Neural progenitor cell (in vitro differentiated cells): ENCODE results near the gene ATF5. TPM values are rescaled to one million over a fixed set of nuclear protein-coding genes. Genes with fewer than 3 reads are reported as not detected.

Source experiments
- DNase-seq: peaks from one replicate; pipeline ENCODE4 v3.0.0-alpha.2; 2016; ENCODE audit warnings: low spot score
- H2AFZ ChIP-seq: fragments of 200-600 bp; sonication (generic); replicated peaks from 2 replicates; pipeline ENCODE4 v1.6.1; 2016; ENCODE audit warnings: antibody characterized with exemption
- H3F3A ChIP-seq: fragments of 200-600 bp; sonication (generic); 2 replicates; pipeline ENCODE4 v1.6.1; 2016; ENCODE audit warnings: antibody characterized with exemption, low read depth
- H3K27ac ChIP-seq: fragments of 200-600 bp; sonication (generic); 2 replicates; pipeline ENCODE4 v1.5.1; 2016; ENCODE audit warnings: mild to moderate bottlenecking
- H3K27me3 ChIP-seq: fragments of 200-600 bp; sonication (generic); 2 replicates; pipeline ENCODE4 v1.6.1; 2016; ENCODE audit warnings: mild to moderate bottlenecking, moderate library complexity
- H3K36me3 ChIP-seq: fragments of 200-600 bp; sonication (generic); 2 replicates; pipeline ENCODE4 v1.5.1; 2016
- H3K4me1 ChIP-seq: fragments of 200-600 bp; sonication (generic); 2 replicates; pipeline ENCODE4 v1.6.1; 2016; ENCODE audit warnings: mixed run types
- H3K4me2 ChIP-seq: fragments of 200-600 bp; sonication (generic); 2 replicates; pipeline ENCODE4 v1.6.1; 2016
- H3K4me3 ChIP-seq: fragments of 200-600 bp; sonication (generic); 2 replicates; pipeline ENCODE4 v1.5.1; 2016
- H3K79me2 ChIP-seq: fragments of 200-600 bp; sonication (generic); 2 replicates; pipeline ENCODE4 v1.6.1; 2016; ENCODE audit warnings: low read depth
- H3K9ac ChIP-seq: fragments of 200-600 bp; sonication (generic); 2 replicates; pipeline ENCODE4 v1.6.1; 2016
- H3K9me3 ChIP-seq: fragments of 200-600 bp; sonication (generic); 2 replicates; pipeline ENCODE4 v1.5.1; 2016; ENCODE audit warnings: low read depth
- H4K20me1 ChIP-seq: fragments of 200-600 bp; sonication (generic); 2 replicates; pipeline ENCODE4 v1.6.1; 2016; ENCODE audit warnings: low read depth
- H3K27ac Mint-ChIP-seq: 3 replicates; pipeline ENCODE4 v1.8.0; 2021; ENCODE audit warnings: mixed read lengths
- H3K27me3 Mint-ChIP-seq: 2 replicates; pipeline ENCODE4 v1.8.0; 2022; ENCODE audit warnings: low read depth, mild to moderate bottlenecking, inconsistent platforms, moderate library complexity, mixed read lengths; ENCODE audit not compliant: insufficient read depth
- H3K36me3 Mint-ChIP-seq: 3 replicates; pipeline ENCODE4 v1.8.0; 2021; ENCODE audit warnings: mixed read lengths
- H3K4me1 Mint-ChIP-seq: 3 replicates; pipeline ENCODE4 v1.8.0; 2021; ENCODE audit warnings: mixed read lengths
- H3K4me3 Mint-ChIP-seq: 3 replicates; pipeline ENCODE4 v1.8.0; 2021; ENCODE audit warnings: mild to moderate bottlenecking, moderate library complexity, mixed read lengths
- H3K9me3 Mint-ChIP-seq: 3 replicates; pipeline ENCODE4 v1.8.0; 2020; ENCODE audit warnings: mixed read lengths
- EZH2 ChIP-seq: fragments of 200-600 bp; sonication (generic); IDR thresholded peaks from 2 replicates; pipeline ENCODE4 v1.6.1; 2017; ENCODE audit warnings: antibody characterized with exemption, mild to moderate bottlenecking, moderate library complexity
- EZH2phosphoT487 ChIP-seq: fragments of 200-600 bp; sonication (generic); IDR thresholded peaks from 2 replicates; pipeline ENCODE4 v1.6.1; 2017; ENCODE audit warnings: antibody characterized with exemption
- total RNA-seq: library from RNA; depleted of rRNA; stranded (reverse); fragments of >200 nt; gene quantifications from 2 replicates; pipeline ENCODE4 v1.2.3, GENCODE V29; 2015; ENCODE audit warnings: low replicate concordance
- TF ChIP-seq, protein P1 (sequence below): fragments of 200-600 bp; sonication (generic); IDR thresholded peaks from 2 replicates; pipeline ENCODE4 v1.5.1; 2017; ENCODE audit warnings: antibody characterized with exemption, mild to moderate bottlenecking

The ATF5 gene
- total RNA-seq, 1 donor from 2014 or later, result 1.6 TPM

- H3K79me2 ChIP-seq, result no peaks in the 10 kb centered on the region
- H2AFZ ChIP-seq, result no peak overlapping the region
- Mint-ChIP-seq H3K9me3 (no peaks in the 10 kb centered on the region), H3K4me3 (peak overlapping the region; percentile 30), H3K27me3 (peaks cover 19% of the 10 kb centered on the region), H3K27ac (peak overlapping the region; percentile 42), H3K36me3 (peaks cover 2% of the 10 kb centered on the region), H3K4me1 (peaks cover 7% of the 10 kb centered on the region)
- H3K4me1 ChIP-seq, result no peaks in the 10 kb centered on the region
- peaks cover 24% of the 10 kb centered on the region for H3K27me3 ChIP-seq
- no peaks in the 10 kb centered on the region for H3K36me3 ChIP-seq
- TF ChIP-seq, protein P1, sequence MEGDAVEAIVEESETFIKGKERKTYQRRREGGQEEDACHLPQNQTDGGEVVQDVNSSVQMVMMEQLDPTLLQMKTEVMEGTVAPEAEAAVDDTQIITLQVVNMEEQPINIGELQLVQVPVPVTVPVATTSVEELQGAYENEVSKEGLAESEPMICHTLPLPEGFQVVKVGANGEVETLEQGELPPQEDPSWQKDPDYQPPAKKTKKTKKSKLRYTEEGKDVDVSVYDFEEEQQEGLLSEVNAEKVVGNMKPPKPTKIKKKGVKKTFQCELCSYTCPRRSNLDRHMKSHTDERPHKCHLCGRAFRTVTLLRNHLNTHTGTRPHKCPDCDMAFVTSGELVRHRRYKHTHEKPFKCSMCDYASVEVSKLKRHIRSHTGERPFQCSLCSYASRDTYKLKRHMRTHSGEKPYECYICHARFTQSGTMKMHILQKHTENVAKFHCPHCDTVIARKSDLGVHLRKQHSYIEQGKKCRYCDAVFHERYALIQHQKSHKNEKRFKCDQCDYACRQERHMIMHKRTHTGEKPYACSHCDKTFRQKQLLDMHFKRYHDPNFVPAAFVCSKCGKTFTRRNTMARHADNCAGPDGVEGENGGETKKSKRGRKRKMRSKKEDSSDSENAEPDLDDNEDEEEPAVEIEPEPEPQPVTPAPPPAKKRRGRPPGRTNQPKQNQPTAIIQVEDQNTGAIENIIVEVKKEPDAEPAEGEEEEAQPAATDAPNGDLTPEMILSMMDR, result no peak
- TF ChIP-seq EZH2 (no peak), EZH2phosphoT487 (no peak)
- no peaks in the 10 kb centered on the region for H4K20me1 ChIP-seq
- no peaks in the 10 kb centered on the region for H3K9me3 ChIP-seq
- no peak overlapping the region for H3K27ac ChIP-seq
- no peak overlapping the region for H3K9ac ChIP-seq
- peaks cover 23% of the 10 kb centered on the region for H3F3A ChIP-seq
- DNase-seq, result no peak
- H3K4me3 ChIP-seq, result no peak overlapping the region
- no peak overlapping the region for H3K4me2 ChIP-seq
Measured at GRCh38 chr19:49891393-49891792, 37.6 kb upstream of the ATF5 start.

DNA sequence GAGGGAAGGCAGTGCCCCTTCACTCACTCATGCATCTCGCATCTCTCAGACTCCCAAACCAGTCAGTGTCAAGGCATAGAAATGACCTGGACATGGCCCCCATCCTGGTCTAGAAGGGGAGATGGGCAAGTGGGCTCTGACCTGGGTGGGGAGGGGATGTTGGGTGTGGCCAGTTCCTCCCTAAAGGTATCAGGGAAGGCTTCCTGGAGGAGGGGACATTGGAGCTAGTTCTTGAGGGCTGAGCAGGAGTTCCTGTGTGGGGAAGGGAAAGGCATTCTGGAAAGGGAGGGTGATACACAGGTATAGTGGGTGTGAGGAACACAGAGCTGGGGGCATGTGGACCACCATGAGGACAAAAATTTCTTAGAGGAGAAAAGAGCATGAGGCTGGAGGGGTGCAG is 36.3 kb upstream of the ATF5 start:
- Mint-ChIP-seq H3K27me3 (peaks cover 25% of the 10 kb centered on the region), H3K9me3 (no peaks in the 10 kb centered on the region), H3K4me1 (peaks cover 17% of the 10 kb centered on the region), H3K36me3 (no peaks in the 10 kb centered on the region), H3K4me3 (peak overlapping the region; percentile 30), H3K27ac (no peak overlapping the region)
- peaks cover 24% of the 10 kb centered on the region for H3K27me3 ChIP-seq
- H3K4me2 ChIP-seq, result no peak overlapping the region
- H3F3A ChIP-seq, result peaks cover 23% of the 10 kb centered on the region
- H4K20me1 ChIP-seq, result no peaks in the 10 kb centered on the region
- H2AFZ ChIP-seq, result no peak overlapping the region
- no peak overlapping the region for H3K27ac ChIP-seq
- H3K9me3 ChIP-seq, result no peaks in the 10 kb centered on the region
- no peaks in the 10 kb centered on the region for H3K36me3 ChIP-seq
- H3K4me1 ChIP-seq, result no peaks in the 10 kb centered on the region
- no peaks in the 10 kb centered on the region for H3K79me2 ChIP-seq
- no peak overlapping the region for H3K9ac ChIP-seq
- no peak for DNase-seq
- TF ChIP-seq EZH2 (no peak), EZH2phosphoT487 (no peak)
- TF ChIP-seq, protein P1, result no peak
- no peak overlapping the region for H3K4me3 ChIP-seq

DNA sequence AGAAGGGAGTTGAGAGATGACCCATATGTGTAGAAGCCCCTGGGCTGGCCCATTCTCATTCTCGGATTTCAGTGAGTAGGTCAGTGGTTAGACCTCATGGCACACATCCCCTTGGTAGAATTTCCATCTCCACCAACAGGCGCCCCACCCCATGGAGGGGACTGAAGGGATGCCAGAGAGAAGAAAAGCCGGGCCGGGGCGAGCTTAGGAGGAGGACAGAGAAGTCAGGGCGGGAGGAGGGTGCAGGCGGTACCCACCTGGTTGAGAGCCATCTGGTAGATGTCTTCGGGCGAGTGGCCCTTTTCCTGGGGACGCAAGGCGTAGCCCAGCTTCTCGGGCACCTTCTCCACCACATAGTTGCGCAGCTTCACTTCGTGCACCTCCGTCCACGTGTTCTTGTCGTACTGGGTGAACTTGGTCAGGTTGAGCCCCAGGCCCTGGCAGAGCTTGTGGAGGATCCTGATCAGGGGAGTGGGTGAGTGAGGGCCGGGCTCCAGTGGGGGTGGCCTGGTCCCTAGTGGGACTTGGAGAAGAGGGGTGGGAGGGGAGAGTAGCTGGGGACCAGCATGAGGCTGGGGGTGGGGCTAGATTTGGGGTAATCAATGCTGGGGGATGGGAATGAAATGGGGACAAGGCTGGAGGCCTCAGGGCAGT is 34.9 kb upstream of the ATF5 start:
- no peak for DNase-seq
- Mint-ChIP-seq H3K4me1 (peaks cover 19% of the 10 kb centered on the region), H3K9me3 (no peaks in the 10 kb centered on the region), H3K4me3 (no peak overlapping the region), H3K36me3 (no peaks in the 10 kb centered on the region), H3K27me3 (peaks cover 23% of the 10 kb centered on the region), H3K27ac (no peak overlapping the region)
- Histone ChIP-seq H2AFZ (no peak overlapping the region), H3K27me3 (peaks cover 21% of the 10 kb centered on the region), H3K9me3 (no peaks in the 10 kb centered on the region), H3K79me2 (no peaks in the 10 kb centered on the region), H3K4me3 (no peak overlapping the region), H3K27ac (no peak overlapping the region), H3K4me1 (no peaks in the 10 kb centered on the region), H3K4me2 (no peak overlapping the region), H3K9ac (no peak overlapping the region), H3F3A (peaks cover 23% of the 10 kb centered on the region), H4K20me1 (no peaks in the 10 kb centered on the region), H3K36me3 (no peaks in the 10 kb centered on the region)
- TF ChIP-seq, protein P1, result no peak
- no peak for TF ChIP-seq EZH2
- no peak for TF ChIP-seq EZH2phosphoT487
